ENCODE measurements around the gene ZNF599.
"Not testable (repeated sequence)": the region's sequence is repeated elsewhere in the genome, so short reads cannot be mapped to it uniquely, and the experiment has no call there.

ZNF599 gene

DNA sequence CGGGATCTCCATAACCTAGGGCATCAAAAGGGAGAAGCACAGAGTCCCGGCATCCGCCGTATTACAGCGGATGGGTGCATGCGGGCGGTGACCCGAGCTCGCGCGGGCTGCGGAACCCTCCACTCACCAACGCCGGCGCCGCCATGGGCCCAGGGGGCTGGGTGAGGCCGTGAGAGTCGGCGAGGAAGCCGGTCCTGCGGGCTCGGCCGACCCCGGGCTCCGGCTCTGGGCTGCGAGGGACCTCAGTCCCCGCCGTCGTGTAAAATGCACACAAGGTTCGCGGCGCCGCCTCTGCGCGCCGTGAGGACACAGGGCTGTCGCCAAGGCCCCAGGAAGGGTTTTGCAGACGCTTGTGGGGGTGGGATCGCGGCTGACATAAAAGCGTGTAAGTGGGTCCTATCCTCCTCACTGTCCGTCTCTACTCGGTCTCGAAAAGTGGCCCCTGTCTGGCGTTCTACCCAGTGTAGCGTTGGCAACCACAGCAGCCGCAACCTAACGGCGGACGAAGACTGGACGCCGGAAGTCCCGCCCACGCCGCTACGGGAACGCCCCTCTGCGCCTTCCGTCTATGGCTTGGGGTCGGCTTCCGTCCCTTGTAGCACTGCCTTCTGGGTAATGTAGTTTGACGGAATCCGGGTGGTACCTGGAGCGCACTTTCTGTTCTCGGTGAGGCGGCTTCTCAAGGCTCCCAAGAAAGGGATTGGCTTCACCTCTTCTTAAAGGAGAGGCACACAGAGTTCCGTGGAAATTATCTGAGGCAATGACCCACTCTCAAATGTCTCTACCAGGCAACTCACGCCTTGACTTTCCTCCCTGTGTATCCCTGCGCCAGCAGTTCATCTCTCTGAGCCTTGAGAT lies at the start of gene ZNF599:
Gene ZNF599, minus strand, starts transcription at position 519 of the 858 bp plus-strand sequence. Its CDS starts 374 bp downstream, at position 145.
- Histone ChIP-seq H3K36me3 (ENCODE audit: control insufficient read depth, insufficient read depth, low read length) (peaks cover 9% of the 10 kb centered on the region), H3K27me3 (ENCODE audit: control insufficient read depth, insufficient read depth, low read length) (no peaks in the 10 kb centered on the region), H3K9ac (ENCODE audit: low read length) (peak within 1 kb of the TSS; percentile 8), H3K4me1 (ENCODE audit: control insufficient read depth, insufficient read depth, low read length) (peaks cover 7% of the 10 kb centered on the region), H3K27ac (ENCODE audit: low read depth, low read length) (peak within 1 kb of the TSS; percentile 75), H3K4me3 (ENCODE audit: low read length) (peak within 1 kb of the TSS; percentile 94)

DNA sequence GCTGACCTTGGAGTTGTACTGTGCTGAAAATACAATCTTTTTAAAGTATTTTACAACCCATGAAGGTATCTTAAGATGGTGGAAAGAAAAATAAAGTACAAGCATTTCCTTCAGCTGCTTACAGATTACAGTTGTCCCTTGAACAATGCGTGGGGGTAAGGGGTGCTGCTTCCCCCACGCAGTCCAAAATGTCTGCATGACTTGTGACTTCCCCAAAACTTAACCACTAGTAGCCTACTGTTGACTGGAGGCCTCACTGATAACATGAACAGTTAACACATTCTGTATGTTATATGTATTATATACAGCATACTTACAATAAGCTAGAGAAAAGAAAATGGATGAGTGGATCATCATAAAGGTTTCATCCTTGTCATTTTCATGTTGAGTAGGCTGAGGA lies 45.3 kb upstream of the ZNF599 start:
- Histone ChIP-seq H3K4me1 (ENCODE audit: control insufficient read depth, insufficient read depth, low read length) (no peaks in the 10 kb centered on the region), H3K27me3 (ENCODE audit: control insufficient read depth, insufficient read depth, low read length) (no peaks in the 10 kb centered on the region), H3K36me3 (ENCODE audit: control insufficient read depth, insufficient read depth, low read length) (no peaks in the 10 kb centered on the region), H3K9ac (ENCODE audit: low read length) (no peak overlapping the region), H3K27ac (ENCODE audit: low read depth, low read length) (no peak overlapping the region), H3K4me3 (ENCODE audit: low read length) (no peak overlapping the region)

DNA sequence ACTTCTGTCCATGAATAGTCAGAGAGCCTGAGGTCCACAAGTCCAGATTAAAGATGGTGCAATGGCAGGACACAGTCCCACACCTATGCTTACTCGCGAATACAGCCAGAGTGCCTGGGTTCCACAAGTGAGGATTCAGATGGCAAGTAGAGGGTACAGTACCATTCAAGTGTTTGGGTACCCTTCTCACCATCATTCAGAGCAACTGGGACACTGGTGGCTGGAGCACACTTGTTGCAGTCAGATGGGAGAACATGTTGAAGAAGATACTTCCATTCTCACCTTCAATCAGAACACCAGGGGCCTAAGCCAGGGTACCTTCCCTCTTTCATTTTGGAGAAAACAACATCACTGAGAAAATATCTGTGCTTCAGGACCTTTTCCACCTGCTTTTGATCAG lies 43.7 kb upstream of the ZNF599 start:
- Histone ChIP-seq H3K27ac (ENCODE audit: low read depth, low read length) (no peak overlapping the region), H3K36me3 (ENCODE audit: control insufficient read depth, insufficient read depth, low read length) (no peaks in the 10 kb centered on the region), H3K4me3 (ENCODE audit: low read length) (no peak overlapping the region), H3K4me1 (ENCODE audit: control insufficient read depth, insufficient read depth, low read length) (no peaks in the 10 kb centered on the region), H3K9ac (ENCODE audit: low read length) (no peak overlapping the region), H3K27me3 (ENCODE audit: control insufficient read depth, insufficient read depth, low read length) (no peaks in the 10 kb centered on the region)

DNA sequence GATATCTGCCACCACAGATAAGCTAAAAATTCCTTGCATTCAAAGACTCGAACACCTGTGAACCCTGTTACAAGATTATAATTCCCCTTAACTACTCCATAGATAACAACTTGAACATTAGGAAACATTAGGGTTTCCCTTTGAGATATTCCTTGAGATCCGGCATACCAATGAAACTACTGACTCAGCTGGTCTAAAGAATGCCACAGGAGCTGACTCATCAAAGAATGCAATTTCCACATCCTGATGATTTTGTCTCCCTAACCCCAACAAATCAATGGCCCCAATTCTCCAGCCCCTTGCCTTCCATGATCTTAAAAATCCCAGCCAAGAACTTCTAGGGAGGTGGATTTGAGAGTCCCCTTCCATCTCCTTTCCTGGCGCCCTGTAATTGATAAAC lies 35.6 kb upstream of the ZNF599 start:
- H3K4me3 ChIP-seq (ENCODE audit: low read length): no peak overlapping the region
- H3K27me3 ChIP-seq (ENCODE audit: control insufficient read depth, insufficient read depth, low read length): no peaks in the 10 kb centered on the region
- no peaks in the 10 kb centered on the region for H3K36me3 ChIP-seq (ENCODE audit: control insufficient read depth, insufficient read depth, low read length)
- no peaks in the 10 kb centered on the region for H3K4me1 ChIP-seq (ENCODE audit: control insufficient read depth, insufficient read depth, low read length)
- no peak overlapping the region for H3K27ac ChIP-seq (ENCODE audit: low read depth, low read length)
- no peak overlapping the region for H3K9ac ChIP-seq (ENCODE audit: low read length)

DNA sequence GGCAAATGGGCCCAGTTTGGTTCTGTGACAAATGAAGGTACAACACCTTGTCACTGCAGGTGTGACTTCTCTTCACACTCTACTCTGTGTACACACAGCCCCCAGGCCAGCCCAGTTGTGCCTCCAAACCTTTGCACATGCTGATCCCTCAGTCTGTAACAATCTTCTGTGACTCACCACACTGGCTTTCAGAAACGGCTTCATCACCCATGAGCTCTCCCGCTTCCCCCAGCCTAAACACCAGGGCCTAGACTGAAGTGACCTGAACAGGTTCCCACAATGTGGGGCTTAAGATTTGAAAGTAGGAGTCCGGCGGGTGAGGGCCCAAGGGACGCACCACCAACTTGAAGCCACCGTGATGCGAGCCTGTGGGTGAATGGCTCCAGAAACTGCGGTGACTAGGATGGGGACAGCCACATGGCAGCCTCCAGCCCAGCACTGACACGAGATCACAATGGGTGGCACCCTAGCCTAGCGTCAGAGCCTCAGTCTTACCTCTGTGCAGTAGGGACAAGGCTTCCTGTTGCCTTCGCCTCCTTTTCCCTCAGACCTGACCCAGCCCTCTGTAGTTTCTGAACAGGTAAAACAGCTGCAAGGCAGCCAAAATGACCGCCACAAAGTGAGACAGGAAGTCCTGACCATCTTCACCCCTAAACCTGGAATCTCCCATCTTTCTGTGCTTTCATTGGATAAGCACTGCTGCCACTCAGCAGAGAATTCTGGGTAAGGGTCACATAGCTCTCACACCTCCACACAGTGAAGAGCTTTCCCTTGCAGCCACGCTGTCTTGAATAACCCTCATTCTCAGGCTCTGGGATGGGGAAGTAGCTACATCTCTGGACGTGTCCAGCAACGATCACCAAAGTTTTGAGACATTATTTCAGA lies 34.2 kb upstream of the ZNF599 start:
- Histone ChIP-seq H3K36me3 (ENCODE audit: control insufficient read depth, insufficient read depth, low read length) (no peaks in the 10 kb centered on the region), H3K27ac (ENCODE audit: low read depth, low read length) (no peak overlapping the region), H3K4me1 (ENCODE audit: control insufficient read depth, insufficient read depth, low read length) (no peaks in the 10 kb centered on the region), H3K27me3 (ENCODE audit: control insufficient read depth, insufficient read depth, low read length) (no peaks in the 10 kb centered on the region), H3K9ac (ENCODE audit: low read length) (no peak overlapping the region), H3K4me3 (ENCODE audit: low read length) (no peak overlapping the region)

GRCh38 chr19:34804115-34804514 lies 31.1 kb upstream of the ZNF599 start:
- Histone ChIP-seq H3K9ac (ENCODE audit: low read length) (no peak overlapping the region), H3K36me3 (ENCODE audit: control insufficient read depth, insufficient read depth, low read length) (no peaks in the 10 kb centered on the region), H3K27me3 (ENCODE audit: control insufficient read depth, insufficient read depth, low read length) (no peaks in the 10 kb centered on the region), H3K4me3 (ENCODE audit: low read length) (no peak overlapping the region), H3K4me1 (ENCODE audit: control insufficient read depth, insufficient read depth, low read length) (no peaks in the 10 kb centered on the region), H3K27ac (ENCODE audit: low read depth, low read length) (no peak overlapping the region)

DNA sequence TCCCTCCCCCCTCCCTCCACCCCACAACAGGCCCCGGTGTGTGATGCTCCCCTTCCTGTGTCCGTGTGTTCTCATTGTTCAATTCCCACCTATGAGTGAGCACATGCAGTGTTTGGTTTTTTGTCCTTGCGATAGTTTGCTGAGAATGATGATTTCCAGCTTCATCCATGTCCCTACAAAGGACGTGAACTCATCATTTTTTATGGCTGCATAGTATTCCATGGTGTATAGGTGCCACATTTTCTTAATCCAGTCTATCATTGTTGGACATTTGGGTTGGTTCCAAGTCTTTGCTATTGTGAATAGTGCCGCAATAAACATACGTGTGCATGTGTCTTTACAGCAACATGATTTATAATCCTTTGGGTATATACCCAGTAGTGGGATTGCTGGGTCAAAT lies 23.9 kb upstream of the ZNF599 start:
- not testable (repeated sequence) for H3K9ac ChIP-seq (ENCODE audit: low read length); H3K4me3 ChIP-seq (ENCODE audit: low read length); H3K27ac ChIP-seq (ENCODE audit: low read depth, low read length); H3K36me3 ChIP-seq (ENCODE audit: control insufficient read depth, insufficient read depth, low read length); H3K4me1 ChIP-seq (ENCODE audit: control insufficient read depth, insufficient read depth, low read length); H3K27me3 ChIP-seq (ENCODE audit: control insufficient read depth, insufficient read depth, low read length)

- Histone ChIP-seq H3K27ac (ENCODE audit: low read depth, low read length) (no peak overlapping the region), H3K9ac (ENCODE audit: low read length) (no peak overlapping the region), H3K36me3 (ENCODE audit: control insufficient read depth, insufficient read depth, low read length) (no peaks in the 10 kb centered on the region), H3K27me3 (ENCODE audit: control insufficient read depth, insufficient read depth, low read length) (no peaks in the 10 kb centered on the region), H3K4me1 (ENCODE audit: control insufficient read depth, insufficient read depth, low read length) (no peaks in the 10 kb centered on the region), H3K4me3 (ENCODE audit: low read length) (no peak overlapping the region)
Measured at GRCh38 chr19:34794066-34794960, 21.3 kb upstream of the ZNF599 start.

GRCh38 chr19:34793565-34793964 lies 20.6 kb upstream of the ZNF599 start:
- Histone ChIP-seq H3K36me3 (ENCODE audit: control insufficient read depth, insufficient read depth, low read length) (no peaks in the 10 kb centered on the region), H3K4me1 (ENCODE audit: control insufficient read depth, insufficient read depth, low read length) (no peaks in the 10 kb centered on the region), H3K4me3 (ENCODE audit: low read length) (no peak overlapping the region)

GRCh38 chr19:34788074-34788473 lies 15.1 kb upstream of the ZNF599 start:
- Histone ChIP-seq H3K4me1 (ENCODE audit: control insufficient read depth, insufficient read depth, low read length) (no peaks in the 10 kb centered on the region), H3K36me3 (ENCODE audit: control insufficient read depth, insufficient read depth, low read length) (no peaks in the 10 kb centered on the region), H3K27me3 (ENCODE audit: control insufficient read depth, insufficient read depth, low read length) (no peaks in the 10 kb centered on the region), H3K9ac (ENCODE audit: low read length) (no peak overlapping the region), H3K27ac (ENCODE audit: low read depth, low read length) (no peak overlapping the region), H3K4me3 (ENCODE audit: low read length) (no peak overlapping the region)

More at GRCh38 chr19:34793565-34793964, 20.6 kb upstream of the ZNF599 start:
- Histone ChIP-seq H3K27me3 (ENCODE audit: control insufficient read depth, insufficient read depth, low read length) (no peaks in the 10 kb centered on the region), H3K27ac (ENCODE audit: low read depth, low read length) (no peak overlapping the region), H3K9ac (ENCODE audit: low read length) (no peak overlapping the region)

GRCh38 chr19:34787059-34787824 lies 14.2 kb upstream of the ZNF599 start:
- Histone ChIP-seq H3K36me3 (ENCODE audit: control insufficient read depth, insufficient read depth, low read length) (no peaks in the 10 kb centered on the region), H3K4me3 (ENCODE audit: low read length) (no peak overlapping the region), H3K27ac (ENCODE audit: low read depth, low read length) (no peak overlapping the region), H3K4me1 (ENCODE audit: control insufficient read depth, insufficient read depth, low read length) (no peaks in the 10 kb centered on the region), H3K9ac (ENCODE audit: low read length) (no peak overlapping the region), H3K27me3 (ENCODE audit: control insufficient read depth, insufficient read depth, low read length) (no peaks in the 10 kb centered on the region)
